ENCODE data around the gene LMNTD1.

GRCh38 chr12:25433581-25434325, 119.3 kb downstream of the LMNTD1 start:
- no peak for TF ChIP-seq CTCF (IDR thresholded peaks at IDR 0.05; ENCODE audit: low read depth, low read length, missing input control)
- no peak for TF ChIP-seq JUND (IDR thresholded peaks at IDR 0.05)
- no peak for TF ChIP-seq YY1 (IDR thresholded peaks at IDR 0.05)

Data from liver (tissue), 3 donors.